Measurements from ENCODE around the gene KRT2.

- TF ChIP-seq, protein P1, sequence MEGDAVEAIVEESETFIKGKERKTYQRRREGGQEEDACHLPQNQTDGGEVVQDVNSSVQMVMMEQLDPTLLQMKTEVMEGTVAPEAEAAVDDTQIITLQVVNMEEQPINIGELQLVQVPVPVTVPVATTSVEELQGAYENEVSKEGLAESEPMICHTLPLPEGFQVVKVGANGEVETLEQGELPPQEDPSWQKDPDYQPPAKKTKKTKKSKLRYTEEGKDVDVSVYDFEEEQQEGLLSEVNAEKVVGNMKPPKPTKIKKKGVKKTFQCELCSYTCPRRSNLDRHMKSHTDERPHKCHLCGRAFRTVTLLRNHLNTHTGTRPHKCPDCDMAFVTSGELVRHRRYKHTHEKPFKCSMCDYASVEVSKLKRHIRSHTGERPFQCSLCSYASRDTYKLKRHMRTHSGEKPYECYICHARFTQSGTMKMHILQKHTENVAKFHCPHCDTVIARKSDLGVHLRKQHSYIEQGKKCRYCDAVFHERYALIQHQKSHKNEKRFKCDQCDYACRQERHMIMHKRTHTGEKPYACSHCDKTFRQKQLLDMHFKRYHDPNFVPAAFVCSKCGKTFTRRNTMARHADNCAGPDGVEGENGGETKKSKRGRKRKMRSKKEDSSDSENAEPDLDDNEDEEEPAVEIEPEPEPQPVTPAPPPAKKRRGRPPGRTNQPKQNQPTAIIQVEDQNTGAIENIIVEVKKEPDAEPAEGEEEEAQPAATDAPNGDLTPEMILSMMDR (IDR thresholded peaks at IDR 0.05): no peak
- no peak for TF ChIP-seq EP300 (IDR thresholded peaks at IDR 0.05)
Measured at GRCh38 chr12:52636592-52637258, 15.3 kb downstream of the KRT2 start.
